Measurements from ENCODE around the gene YRDC. TPM values are rescaled to one million over a fixed set of nuclear protein-coding genes. Genes with fewer than 3 reads are reported as not detected.

Gene YRDC
- total and polyA plus RNA-seq, 5 donors from 2014 or later = 17.3 to 28.2 (median 22.2) TPM

- no peaks in the 10 kb centered on the region for H3K4me1 ChIP-seq (ENCODE audit: control insufficient read depth, insufficient read depth, low read length, poor library complexity, severe bottlenecking)
- H3K4me1 Mint-ChIP-seq = peaks cover 0 to 3% (median 1%) of the 10 kb centered on the region in 4 donors
- H3K9me3 ChIP-seq (ENCODE audit: control insufficient read depth in 2 of 2, low read length in 2 of 2) = no peaks in the 10 kb centered on the region
- ATAC-seq (ENCODE audit: low read depth in 2 of 2) = no peak
- no peaks in the 10 kb centered on the region for H3K9me3 Mint-ChIP-seq
- H3K4me3 Mint-ChIP-seq = no peak overlapping the region
- H3K27me3 ChIP-seq (ENCODE audit: control insufficient read depth, insufficient read depth, low read length) = no peaks in the 10 kb centered on the region
- no peak overlapping the region for H3K27ac ChIP-seq (ENCODE audit: insufficient read depth, low read length, poor library complexity, severe bottlenecking)
- DNase-seq = no peak
- H3K4me3 ChIP-seq (ENCODE audit: low read depth, low read length) = no peak overlapping the region
- peaks cover 33% of the 10 kb centered on the region for H3K36me3 Mint-ChIP-seq
- peaks cover 63% of the 10 kb centered on the region for H3K36me3 ChIP-seq (ENCODE audit: control insufficient read depth, insufficient read depth, low read length)
- no peak overlapping the region for H3K27ac Mint-ChIP-seq
- H3K27me3 Mint-ChIP-seq = no peaks in the 10 kb centered on the region
These were observed 9.5 kb upstream of the YRDC start for GRCh38 chr1:37817481-37817880.

DNA sequence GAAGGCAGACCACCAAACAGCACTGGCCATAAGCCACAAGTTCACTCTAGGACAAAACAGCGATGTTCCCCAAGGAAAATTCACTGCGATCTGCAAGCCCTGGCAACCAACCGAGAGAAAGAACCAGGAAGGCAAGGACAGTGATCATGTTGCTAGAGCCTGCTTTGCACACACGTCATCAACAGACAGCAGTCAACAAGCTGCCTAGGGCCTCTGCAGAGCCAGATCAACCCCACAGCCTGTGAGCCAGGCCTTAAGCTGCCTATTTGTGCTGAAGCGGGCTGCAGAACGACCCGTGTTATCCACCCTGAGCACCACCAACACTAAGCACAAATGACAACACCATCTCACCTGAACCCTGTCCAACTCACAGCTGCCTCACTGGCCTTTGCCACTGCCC lies 6.2 kb upstream of the YRDC start:
- H3K4me1 ChIP-seq (ENCODE audit: control insufficient read depth, insufficient read depth, low read length, poor library complexity, severe bottlenecking) = peaks cover 3% of the 10 kb centered on the region
- no peak overlapping the region for H3K27ac ChIP-seq (ENCODE audit: insufficient read depth, low read length, poor library complexity, severe bottlenecking)
- Mint-ChIP-seq H3K27me3 (no peaks in the 10 kb centered on the region), H3K36me3 (peaks cover 12% of the 10 kb centered on the region), H3K4me1 (peaks cover 0 to 15% (median 7%) of the 10 kb centered on the region in 4 donors), H3K27ac (peak overlapping the region in 1 of 3 donors; percentile 35), H3K9me3 (no peaks in the 10 kb centered on the region), H3K4me3 (no peak overlapping the region)
- no peak for ATAC-seq (ENCODE audit: low read depth in 2 of 2)
- peaks cover 37% of the 10 kb centered on the region for H3K36me3 ChIP-seq (ENCODE audit: control insufficient read depth, insufficient read depth, low read length)
- no peak overlapping the region for H3K4me3 ChIP-seq (ENCODE audit: low read depth, low read length)
- no peak for DNase-seq
- H3K27me3 ChIP-seq (ENCODE audit: control insufficient read depth, insufficient read depth, low read length) = no peaks in the 10 kb centered on the region
- no peaks in the 10 kb centered on the region for H3K9me3 ChIP-seq (ENCODE audit: control insufficient read depth in 2 of 2, low read length in 2 of 2)

DNA sequence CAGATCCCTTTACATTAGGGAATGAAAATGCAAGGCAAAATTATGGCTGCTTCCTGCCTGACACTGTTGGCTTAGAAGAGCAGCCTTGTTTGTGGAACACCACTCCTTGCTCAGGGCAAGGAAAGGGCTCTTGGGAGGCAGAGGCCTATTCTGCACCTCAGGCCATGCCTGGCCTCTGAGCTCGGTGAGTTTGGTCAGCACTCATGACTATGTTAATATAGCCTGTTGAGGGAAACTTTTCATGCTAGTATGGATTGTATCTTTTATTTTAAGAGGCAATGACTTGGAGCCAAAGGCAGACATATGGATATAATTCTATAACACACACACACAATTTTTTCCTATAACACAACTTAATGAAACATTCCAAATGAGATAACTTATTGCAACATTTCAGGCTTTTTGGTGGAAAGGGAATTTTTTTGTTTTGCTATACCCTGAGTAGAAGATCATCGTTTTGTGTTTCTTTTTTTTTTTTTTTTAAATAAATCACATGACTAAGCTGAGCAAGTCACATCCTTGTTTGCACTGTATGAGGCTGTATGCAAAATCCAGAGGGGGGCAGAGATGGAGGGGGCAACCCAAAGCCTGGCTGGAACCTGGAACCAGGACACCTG lies 5.6 kb upstream of the YRDC start:
- peaks cover 32% of the 10 kb centered on the region for H3K36me3 ChIP-seq (ENCODE audit: control insufficient read depth, insufficient read depth, low read length)
- H3K4me3 ChIP-seq (ENCODE audit: low read depth, low read length) = no peak overlapping the region
- H3K27ac Mint-ChIP-seq = peak overlapping the region in 1 of 3 donors; percentile 35
- no peak for ATAC-seq (ENCODE audit: low read depth in 2 of 2)
- peaks cover 12% of the 10 kb centered on the region for H3K36me3 Mint-ChIP-seq
- H3K9me3 ChIP-seq (ENCODE audit: control insufficient read depth in 2 of 2, low read length in 2 of 2) = no peaks in the 10 kb centered on the region
- H3K27me3 ChIP-seq (ENCODE audit: control insufficient read depth, insufficient read depth, low read length) = no peaks in the 10 kb centered on the region
- peaks cover 0 to 22% (median 10%) of the 10 kb centered on the region in 4 donors for H3K4me1 Mint-ChIP-seq
- no peak overlapping the region for H3K4me3 Mint-ChIP-seq
- no peaks in the 10 kb centered on the region for H3K9me3 Mint-ChIP-seq
- no peak overlapping the region for H3K27ac ChIP-seq (ENCODE audit: insufficient read depth, low read length, poor library complexity, severe bottlenecking)
- peaks cover 9% of the 10 kb centered on the region for H3K4me1 ChIP-seq (ENCODE audit: control insufficient read depth, insufficient read depth, low read length, poor library complexity, severe bottlenecking)
- DNase-seq = no peak
- no peaks in the 10 kb centered on the region for H3K27me3 Mint-ChIP-seq

DNA sequence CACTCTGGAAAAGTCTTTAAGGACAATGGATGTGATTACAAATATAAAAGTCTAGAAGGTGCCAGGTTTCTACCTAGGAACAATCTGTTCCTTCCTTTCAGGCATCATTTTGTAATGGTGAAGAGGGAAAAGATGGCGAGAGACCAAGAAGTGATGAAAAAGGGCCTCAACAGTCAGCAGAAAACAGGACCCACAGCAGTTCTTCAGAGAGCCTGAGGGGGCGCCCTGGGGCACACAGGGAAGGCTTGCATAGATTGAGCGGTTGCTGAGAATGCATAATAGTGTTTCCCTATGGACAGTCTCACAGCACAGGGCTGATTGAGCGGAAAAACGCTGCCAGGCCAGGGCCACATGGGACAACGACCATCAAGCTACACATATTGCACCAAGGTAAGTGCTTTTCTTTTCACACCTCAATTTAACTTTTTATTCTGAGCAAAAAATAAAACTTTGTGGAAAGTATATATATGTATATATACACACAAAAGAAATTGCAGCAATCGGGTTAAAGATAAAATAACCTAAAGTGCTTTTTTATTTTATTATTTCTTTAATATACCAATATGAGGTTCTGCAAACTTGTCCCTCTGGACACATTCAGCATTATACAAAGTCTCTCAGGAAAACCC lies 3.1 kb upstream of the YRDC start:
- Mint-ChIP-seq H3K27ac (peak overlapping the region in 2 of 3 donors; percentile 34 to 41), H3K4me3 (peak overlapping the region in 3 of 4 donors; percentile 55 to 86 (median 78))
- H3K36me3 ChIP-seq (ENCODE audit: control insufficient read depth, insufficient read depth, low read length) = peaks cover 24% of the 10 kb centered on the region

DNA sequence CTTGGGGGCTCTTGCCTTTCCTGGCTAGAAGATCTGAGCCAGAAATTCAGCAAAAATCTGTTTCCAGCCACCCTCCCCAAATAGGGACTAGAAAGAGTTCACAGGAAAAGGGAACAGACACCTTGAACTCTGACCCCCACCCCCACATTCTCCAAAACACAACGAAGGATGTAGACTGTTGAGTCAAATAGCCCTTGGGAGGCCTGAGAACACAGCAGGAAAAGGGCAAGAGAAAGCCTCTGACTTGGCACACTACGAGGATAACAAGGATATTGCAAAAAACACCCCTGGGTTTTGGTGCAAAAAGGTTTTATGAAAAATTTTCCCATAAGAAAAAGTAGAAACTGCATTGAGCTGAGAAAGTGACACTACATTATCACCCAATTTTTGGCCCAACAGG lies 1.9 kb upstream of the YRDC start:
- Mint-ChIP-seq H3K36me3 (peaks cover 10% of the 10 kb centered on the region), H3K4me1 (peaks cover 0 to 49% (median 19%) of the 10 kb centered on the region in 4 donors), H3K9me3 (no peaks in the 10 kb centered on the region), H3K27me3 (no peaks in the 10 kb centered on the region), H3K4me3 (peak overlapping the region; percentile 52 to 87 (median 81)), H3K27ac (peak overlapping the region in 1 of 3 donors; percentile 55)
- Histone ChIP-seq H3K4me1 (ENCODE audit: control insufficient read depth, insufficient read depth, low read length, poor library complexity, severe bottlenecking) (peaks cover 34% of the 10 kb centered on the region), H3K9me3 (ENCODE audit: control insufficient read depth in 2 of 2, low read length in 2 of 2) (no peaks in the 10 kb centered on the region), H3K27ac (ENCODE audit: insufficient read depth, low read length, poor library complexity, severe bottlenecking) (no peak overlapping the region), H3K4me3 (ENCODE audit: low read depth, low read length) (no peak overlapping the region), H3K27me3 (ENCODE audit: control insufficient read depth, insufficient read depth, low read length) (no peaks in the 10 kb centered on the region), H3K36me3 (ENCODE audit: control insufficient read depth, insufficient read depth, low read length) (peaks cover 25% of the 10 kb centered on the region)
- no peak for ATAC-seq (ENCODE audit: low read depth in 2 of 2)
- no peak for DNase-seq

More for the DNA sequence above, 3.1 kb upstream of the YRDC start:
- Histone ChIP-seq H3K27me3 (ENCODE audit: control insufficient read depth, insufficient read depth, low read length) (no peaks in the 10 kb centered on the region), H3K27ac (ENCODE audit: insufficient read depth, low read length, poor library complexity, severe bottlenecking) (no peak overlapping the region), H3K9me3 (ENCODE audit: control insufficient read depth in 2 of 2, low read length in 2 of 2) (no peaks in the 10 kb centered on the region), H3K4me3 (ENCODE audit: low read depth, low read length) (no peak overlapping the region), H3K4me1 (ENCODE audit: control insufficient read depth, insufficient read depth, low read length, poor library complexity, severe bottlenecking) (peaks cover 26% of the 10 kb centered on the region)
- Mint-ChIP-seq H3K9me3 (no peaks in the 10 kb centered on the region), H3K36me3 (peaks cover 4% of the 10 kb centered on the region), H3K4me1 (peaks cover 0 to 38% (median 13%) of the 10 kb centered on the region in 4 donors), H3K27me3 (no peaks in the 10 kb centered on the region)
- ATAC-seq (ENCODE audit: low read depth in 2 of 2) = peak; percentile 31 to 35
- peak; percentile 44 to 76 (median 62) for DNase-seq

GRCh38 chr1:37808369-37809319 lies 636 bp upstream of the YRDC start:
- H3K27ac ChIP-seq (ENCODE audit: insufficient read depth, low read length, poor library complexity, severe bottlenecking) = peak overlapping the region; percentile 91
- peak overlapping the region; percentile 92 to 99 (median 95) for H3K4me3 Mint-ChIP-seq
- no peaks in the 10 kb centered on the region for H3K9me3 Mint-ChIP-seq
- peak overlapping the region; percentile 90 to 98 (median 91) for H3K27ac Mint-ChIP-seq
- H3K4me3 ChIP-seq (ENCODE audit: low read depth, low read length) = peak overlapping the region; percentile 51
- H3K4me1 ChIP-seq (ENCODE audit: control insufficient read depth, insufficient read depth, low read length, poor library complexity, severe bottlenecking) = peaks cover 34% of the 10 kb centered on the region
- ATAC-seq (ENCODE audit: low read depth in 2 of 2) (peak in 1 of 2 donors; percentile 25), DNase-seq (no peak)
- H3K27me3 ChIP-seq (ENCODE audit: control insufficient read depth, insufficient read depth, low read length) = no peaks in the 10 kb centered on the region
- H3K36me3 Mint-ChIP-seq = peaks cover 21% of the 10 kb centered on the region
- no peaks in the 10 kb centered on the region for H3K9me3 ChIP-seq (ENCODE audit: control insufficient read depth in 2 of 2, low read length in 2 of 2)
- H3K27me3 Mint-ChIP-seq = no peaks in the 10 kb centered on the region
- peaks cover 33% of the 10 kb centered on the region for H3K36me3 ChIP-seq (ENCODE audit: control insufficient read depth, insufficient read depth, low read length)
- H3K4me1 Mint-ChIP-seq = peaks cover 4 to 49% (median 19%) of the 10 kb centered on the region in 4 donors

DNA sequence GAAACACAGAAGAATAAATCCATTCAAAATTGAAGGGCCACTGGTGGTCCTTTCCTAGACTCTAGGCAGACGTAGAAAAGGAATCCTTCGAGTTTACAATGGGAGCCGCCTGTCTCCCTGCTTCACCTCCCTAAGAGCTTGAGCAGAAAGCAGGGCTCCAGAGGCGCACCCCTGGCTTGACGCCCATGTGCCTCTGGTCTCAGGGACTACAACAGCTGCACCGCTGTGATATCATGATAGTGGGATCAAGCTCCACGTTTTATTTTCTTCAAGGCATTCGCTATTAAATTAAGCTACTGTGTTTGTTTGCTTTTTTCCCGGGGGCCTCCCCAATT lies 821 bp downstream of the YRDC start:
- H3K36me3 Mint-ChIP-seq = peaks cover 33% of the 10 kb centered on the region
- H3K27me3 Mint-ChIP-seq = no peaks in the 10 kb centered on the region
- peak overlapping the region; percentile 83 for H3K4me3 ChIP-seq (ENCODE audit: low read depth, low read length)
- H3K4me1 Mint-ChIP-seq = peaks cover 4 to 49% (median 22%) of the 10 kb centered on the region in 4 donors
- no peaks in the 10 kb centered on the region for H3K9me3 Mint-ChIP-seq
- ATAC-seq (ENCODE audit: low read depth in 2 of 2) (no peak), DNase-seq (no peak)
- H3K27me3 ChIP-seq (ENCODE audit: control insufficient read depth, insufficient read depth, low read length) = no peaks in the 10 kb centered on the region
- H3K9me3 ChIP-seq (ENCODE audit: control insufficient read depth in 2 of 2, low read length in 2 of 2) = no peaks in the 10 kb centered on the region
- peak overlapping the region; percentile 86 to 96 (median 91) for H3K4me3 Mint-ChIP-seq
- peak overlapping the region; percentile 32 to 90 (median 83) for H3K27ac Mint-ChIP-seq
- H3K36me3 ChIP-seq (ENCODE audit: control insufficient read depth, insufficient read depth, low read length) = peaks cover 48% of the 10 kb centered on the region
- H3K4me1 ChIP-seq (ENCODE audit: control insufficient read depth, insufficient read depth, low read length, poor library complexity, severe bottlenecking) = peaks cover 34% of the 10 kb centered on the region
- H3K27ac ChIP-seq (ENCODE audit: insufficient read depth, low read length, poor library complexity, severe bottlenecking) = peak overlapping the region; percentile 91
